IMR-90 (cell line): ENCODE results near the gene SCYGR8. TPM values are rescaled to one million over a fixed set of nuclear protein-coding genes. Genes with fewer than 3 reads are reported as not detected.

Experiments used
- ATAC-seq: fragments of 200-7000 bp; cut with Tn5 transposase; 2 replicates; pipeline ENCODE4 v1.9.1; 2020; ENCODE audit warnings: low read depth, mild to moderate bottlenecking, moderate library complexity
- BruUV-seq: library from RNA; stranded (reverse); fragments of 400-500 nt; replicated peaks from 2 replicates; lab custom pipeline; 2021; lab: Mats Ljungman, UMichigan
- CTCF ChIA-PET: fragments of 300-600 bp; formaldehyde crosslinking; extraction: SDS; loops from one replicate; lab custom pipeline; 2021; ENCODE audit warnings: antibody characterized with exemption; lab: Yijun Ruan, JAX
- POLR2A ChIA-PET: fragments of 300-600 bp; sonication (Branson Sonifier 250); formaldehyde crosslinking; loops from one replicate; lab custom pipeline; 2022; ENCODE audit warnings: antibody characterized with exemption; ENCODE audit not compliant: unreplicated experiment; lab: Charles Lee
- DNase-seq: peaks from one replicate; pipeline ENCODE4 v3.0.0; 2013
- H2AFZ ChIP-seq: replicated peaks from 2 replicates; pipeline ENCODE3; 2013; ENCODE audit warnings: low read length, mild to moderate bottlenecking; ENCODE audit not compliant: poor library complexity
- H2AK5ac ChIP-seq: 2 replicates; pipeline ENCODE4 v1.6.1; 2013; ENCODE audit warnings: low read depth, low read length, inconsistent platforms
- H2AK9ac ChIP-seq: replicated peaks from 2 replicates; pipeline ENCODE3; 2013; ENCODE audit warnings: mild to moderate bottlenecking, low read depth, low read length, moderate library complexity; ENCODE audit not compliant: poor library complexity
- H2BK120ac ChIP-seq: 2 replicates; pipeline ENCODE4 v1.6.1; 2013; ENCODE audit warnings: low read depth, low read length, inconsistent platforms
- H2BK15ac ChIP-seq: 3 replicates; pipeline ENCODE4 v1.6.1; 2013; ENCODE audit warnings: low read depth, low read length, inconsistent platforms
- H2BK20ac ChIP-seq: 2 replicates; pipeline ENCODE4 v1.6.1; 2013; ENCODE audit warnings: low read depth, mild to moderate bottlenecking, inconsistent platforms, low read length, moderate library complexity
- H2BK5ac ChIP-seq: 2 replicates; pipeline ENCODE4 v1.6.1; 2013; ENCODE audit warnings: mild to moderate bottlenecking, low read depth, low read length, inconsistent platforms; ENCODE audit not compliant: poor library complexity, severe bottlenecking
- H3K14ac ChIP-seq: replicated peaks from 2 replicates; pipeline ENCODE4 v1.6.1; 2013; ENCODE audit warnings: low read depth, low read length, inconsistent platforms
- H3K18ac ChIP-seq: 2 replicates; pipeline ENCODE4 v1.6.1; 2013; ENCODE audit warnings: low read depth, low read length, control low read depth
- H3K23ac ChIP-seq: 2 replicates; pipeline ENCODE4 v1.6.1; 2013; ENCODE audit warnings: low read depth, low read length, inconsistent platforms
- H3K27ac ChIP-seq: 2 replicates; pipeline ENCODE4 v1.5.1; 2013; ENCODE audit warnings: mild to moderate bottlenecking, control low read depth, low read length; ENCODE audit not compliant: insufficient read depth
- H3K27me3 ChIP-seq: 2 replicates; pipeline ENCODE4 v1.6.1; 2013; ENCODE audit warnings: low read length; ENCODE audit not compliant: control insufficient read depth, insufficient read depth
- H3K36me3 ChIP-seq: 2 replicates; pipeline ENCODE4 v1.6.1; 2013; ENCODE audit warnings: low read length, mixed read lengths; ENCODE audit not compliant: control insufficient read depth, insufficient read depth
- H3K4ac ChIP-seq: 2 replicates; pipeline ENCODE4 v1.6.1; 2013; ENCODE audit warnings: low read depth, low read length, inconsistent platforms
- H3K4me1 ChIP-seq: 2 replicates; pipeline ENCODE4 v1.6.1; 2013; ENCODE audit warnings: low read length, mixed read lengths; ENCODE audit not compliant: control insufficient read depth, insufficient read depth
- H3K4me2 ChIP-seq: 2 replicates; pipeline ENCODE4 v1.6.1; 2013; ENCODE audit warnings: low read depth, mild to moderate bottlenecking, control low read depth, low read length, moderate library complexity
- H3K4me3 ChIP-seq: 2 replicates; pipeline ENCODE4 v1.5.1; 2013; ENCODE audit warnings: low read depth, mild to moderate bottlenecking, control low read depth, low read length, moderate library complexity; ENCODE audit not compliant: insufficient read depth
- H3K56ac ChIP-seq: 2 replicates; pipeline ENCODE4 v1.6.1; 2013; ENCODE audit warnings: low read length, inconsistent platforms; ENCODE audit not compliant: insufficient read depth; ENCODE audit errors: extremely low read depth
- H3K79me1 ChIP-seq, 2 experiments: 2 replicates each; pipeline ENCODE4 v1.6.1; 2013; ENCODE audit warnings: low read length in 2 of 2, inconsistent platforms in 1 of 2, low read depth in 1 of 2
- H3K9ac ChIP-seq: 2 replicates; pipeline ENCODE4 v1.6.1; 2013; ENCODE audit warnings: low read depth, low read length, control low read depth
- H3K9me1 ChIP-seq: 2 replicates; pipeline ENCODE4 v1.6.1; 2013; ENCODE audit warnings: low read length, inconsistent platforms; ENCODE audit not compliant: insufficient read depth
- H3K9me3 ChIP-seq: 2 replicates; pipeline ENCODE4 v1.6.1; 2013; ENCODE audit warnings: low read length; ENCODE audit not compliant: control insufficient read depth, insufficient read depth
- H4K20me1 ChIP-seq: 2 replicates; pipeline ENCODE4 v1.6.1; 2013; ENCODE audit warnings: low read length, inconsistent platforms; ENCODE audit not compliant: insufficient read depth
- H4K5ac ChIP-seq: 2 replicates; pipeline ENCODE4 v1.6.1; 2013; ENCODE audit warnings: mild to moderate bottlenecking, low read depth, low read length, control low read depth
- H4K8ac ChIP-seq, 2 experiments: 2 replicates each; pipeline ENCODE4 v1.6.1; 2013; ENCODE audit warnings: low read depth in 2 of 2, low read length in 2 of 2, control low read depth in 1 of 2, inconsistent platforms in 1 of 2
- H4K91ac ChIP-seq: 2 replicates; pipeline ENCODE4 v1.6.1; 2013; ENCODE audit warnings: low read depth, low read length, inconsistent platforms; ENCODE audit not compliant: insufficient read depth
- RAD21 ChIP-seq: IDR thresholded peaks from 2 replicates; pipeline ENCODE4 v1.6.1; 2012; ENCODE audit warnings: low read length, improper control_type of control experiment
- USF2 ChIP-seq: fragments of 150-350 bp; IDR thresholded peaks from 2 replicates; pipeline ENCODE4 v1.6.1; 2017; ENCODE audit warnings: mild to moderate bottlenecking, antibody characterized with exemption, low read length, low read depth
- WGBS, 2 experiments: methylation state at CpG; one replicate each; pipeline versions ENCODE4 v1.1.5 to v1.1.7; 2013; ENCODE audit warnings: missing lambda C conversion rate in 2 of 2; ENCODE audit not compliant: insufficient read length in 1 of 2; ENCODE audit errors: extremely low coverage in 2 of 2; 5-methylcytosine and 5-hydroxymethylcytosine counted together
- dilution Hi-C: fragments of 300-500 bp; cut with HindIII; formaldehyde crosslinking; loops from one replicate; pipeline ENCODE4 v1.14.3; 2018; ENCODE audit warnings: low sequenced_read_pairs; ENCODE audit not compliant: unreplicated experiment
- in situ Hi-C: fragments of 300-500 bp; cut with MboI; formaldehyde crosslinking; loops from 3 replicates; pipeline ENCODE4 v1.14.3; 2019; ENCODE audit warnings: low sequenced_read_pairs, inconsistent platforms, mixed read lengths
- intact Hi-C: fragments of 100-400 bp; cut with micrococcal nuclease; formaldehyde crosslinking; loops from 2 replicates; pipeline ENCODE4 v1.10.0; 2022
- polyA plus RNA-seq, 3 experiments: library from polyadenylated mRNA; depleted of rRNA; stranded (reverse); fragments of >200 nt; gene quantifications; 2 replicates each; pipeline ENCODE4 v1.2.3, GENCODE V29; 2012; ENCODE audit warnings: low replicate concordance in 1 of 3
- total RNA-seq: library from RNA; depleted of rRNA; stranded (reverse); fragments of >200 nt; gene quantifications from 2 replicates; pipeline ENCODE4 v1.2.3, GENCODE V29; 2012

Gene SCYGR8
- total and polyA plus RNA-seq, 2 of the 4 experiments (the other 2 are of a cell fraction), result not detected

GRCh38 chr2:227782804-227783203, 37.1 kb downstream of the SCYGR8 start:
- Histone ChIP-seq H3K4ac (no peak overlapping the region), H3K9ac (no peak overlapping the region), H4K20me1 (no peaks in the 10 kb centered on the region), H3K27ac (no peak overlapping the region), H2BK15ac (no peak overlapping the region), H4K8ac (no peak overlapping the region), H2BK20ac (no peak overlapping the region), H2AFZ (no peak overlapping the region), H3K4me3 (no peak overlapping the region), H3K27me3 (peaks cover 2% of the 10 kb centered on the region; the same call in 1 of the 2 replicates), H3K9me3 (no peaks in the 10 kb centered on the region), H3K79me1 (no peaks in the 10 kb centered on the region), H3K36me3 (no peaks in the 10 kb centered on the region), H2AK5ac (no peak overlapping the region), H4K91ac (no peak overlapping the region), H3K9me1 (no peaks in the 10 kb centered on the region), H3K23ac (no peak overlapping the region), H3K18ac (no peak overlapping the region), H2BK5ac (no peak overlapping the region), H2BK120ac (no peak overlapping the region), H3K56ac (no peak overlapping the region), H3K14ac (no peak overlapping the region), H4K5ac (no peak overlapping the region), H3K4me1 (no peaks in the 10 kb centered on the region), H2AK9ac (no peak overlapping the region), H3K4me2 (no peak overlapping the region)
- in situ Hi-C loops (no loop called here), intact Hi-C loops (no loop called here), dilution Hi-C loops (no loop called here)
- ChIA-PET CTCF (no interaction called here), POLR2A (no interaction called here)
- no TSS peak for BruUV-seq
- ATAC-seq (no peak), DNase-seq (no peak)
- no CpG with 5 or more reads among the region's 5 CpGs for WGBS, 2 experiments
- TF ChIP-seq RAD21 (no peak), USF2 (no peak)
